ENCODE results near the gene OR6C74.

The OR6C74 gene

GRCh38 chr12:55244309-55244708 lies at the start of gene OR6C74:
Gene OR6C74, plus strand, starts transcription at chr12:55244609. Its CDS starts 2,679 bp downstream, at chr12:55247288.
- no peak for DNase-seq

GRCh38 chr12:55220725-55221124 lies 23.7 kb upstream of the OR6C74 start, which contains the start of gene OR10A7:
Gene OR10A7, plus strand, starts transcription at chr12:55221025. Its CDS starts 0 bp downstream, at chr12:55221025.
- no peak for DNase-seq

- no peak for DNase-seq
Observed at GRCh38 chr12:55226523-55226922, 17.9 kb upstream of the OR6C74 start.

GRCh38 chr12:55227643-55228042 lies 16.8 kb upstream of the OR6C74 start:
- DNase-seq: no peak

GRCh38 chr12:55246159-55246558 lies 1.8 kb downstream of the OR6C74 start:
- DNase-seq: no peak

- no peak for DNase-seq
Observed at GRCh38 chr12:55250944-55251343, 6.5 kb downstream of the OR6C74 start.

- no peak for DNase-seq
Observed at GRCh38 chr12:55253281-55253680, 8.9 kb downstream of the OR6C74 start.

GRCh38 chr12:55256831-55257230 lies 12.4 kb downstream of the OR6C74 start:
- DNase-seq: no peak

GRCh38 chr12:55258303-55258702 lies 13.9 kb downstream of the OR6C74 start:
- DNase-seq: no peak

GRCh38 chr12:55280991-55281390 lies 36.6 kb downstream of the OR6C74 start:
- DNase-seq: no peak

GRCh38 chr12:55289999-55290398 lies 45.6 kb downstream of the OR6C74 start:
- DNase-seq: no peak
